Aorta (tissue), 5 donors: ENCODE results near the gene MEAK7. TPM values are rescaled to one million over a fixed set of nuclear protein-coding genes. Genes with fewer than 3 reads are reported as not detected.

ENCODE experiments used
- ATAC-seq: fragments of 200-7000 bp; cut with Tn5 transposase; one replicate; pipeline ENCODE4 v1.9.1; 2022; ENCODE audit warnings: moderate library complexity; ENCODE audit not compliant: low FRiP score
- DNase-seq, 2 donors: peaks; one replicate each; pipeline ENCODE4 v3.0.0-alpha.2; 2020
- H3K27ac ChIP-seq, 2 donors: one replicate each; pipeline ENCODE4 v1.5.1; 2013; ENCODE audit warnings: low read length in 2 of 2, mild to moderate bottlenecking in 2 of 2, moderate library complexity in 2 of 2, control low read depth in 1 of 2, inconsistent platforms in 1 of 2, low read depth in 1 of 2
- H3K27me3 ChIP-seq, 2 donors: one replicate each; pipeline ENCODE4 v1.6.1; 2013; ENCODE audit warnings: control low read depth in 1 of 2, low read length in 1 of 2, mild to moderate bottlenecking in 1 of 2, moderate library complexity in 1 of 2; ENCODE audit not compliant: insufficient read depth in 2 of 2, control insufficient read depth in 1 of 2
- H3K36me3 ChIP-seq, 2 donors: one replicate each; pipeline ENCODE4 v1.6.1; 2013; ENCODE audit warnings: control low read depth in 1 of 2, low read length in 1 of 2, mild to moderate bottlenecking in 1 of 2; ENCODE audit not compliant: insufficient read depth in 2 of 2, control insufficient read depth in 1 of 2
- H3K4me1 ChIP-seq, 2 donors: one replicate each; pipeline ENCODE4 v1.6.1; 2013; ENCODE audit warnings: low read length in 2 of 2, control low read depth in 1 of 2, mild to moderate bottlenecking in 1 of 2, moderate library complexity in 1 of 2; ENCODE audit not compliant: insufficient read depth in 2 of 2, control insufficient read depth in 1 of 2
- H3K4me3 ChIP-seq, 2 donors: one replicate each; pipeline ENCODE4 v1.5.1; 2013; ENCODE audit warnings: low read length in 2 of 2, control low read depth in 1 of 2, mild to moderate bottlenecking in 1 of 2
- H3K9me3 ChIP-seq: one replicate; pipeline ENCODE4 v1.6.1; 2013; ENCODE audit warnings: mild to moderate bottlenecking, low read length; ENCODE audit not compliant: control insufficient read depth
- WGBS, 2 donors: extraction: QIAGEN DNeasy Blood & Tissue Kit; methylation state at CpG; one replicate each; pipeline ENCODE4 v1.1.7; 2013; 5-methylcytosine and 5-hydroxymethylcytosine counted together
- intact Hi-C, 2 donors: fragments of 100-400 bp; cut with DNase I; formaldehyde crosslinking; loops; one replicate each; pipeline versions ENCODE4 v1.14.2 to v1.15.0; 2022
- polyA plus RNA-seq, 2 donors: library from polyadenylated mRNA; stranded (reverse); fragments of 200-250 nt; gene quantifications; one replicate each; pipeline ENCODE4 v1.2.3, GENCODE V29; 2013
- total RNA-seq, 2 donors: library from RNA; stranded (reverse); fragmentation: NEBNext Ultra II Directional; extraction: Animal tissue kit (Norgen Biotek cat#: 25700); gene quantifications; one replicate each; pipeline ENCODE4 v1.2.1, GENCODE V29; 2021
- donor health status: healthy with polysubstance abuse.
- donor health status: Bipolar disorder and iron deficiency.
- donor health status: DM: no; HTN: no; CAD: no.
- donor health status: DM: no; HTN: no; CAD: no.
- donor health status: DM: yes; HTN: yes; CAD: no.

MEAK7 gene
- total and polyA plus RNA-seq, 4 donors, result 3.4 to 23.9 (median 11.6) TPM

- Histone ChIP-seq H3K27ac (no peak overlapping the region), H3K27me3 (no peaks in the 10 kb centered on the region), H3K4me1 (peaks cover 0 to 5% of the 10 kb centered on the region in 2 donors), H3K4me3 (no peak overlapping the region), H3K9me3 (no peaks in the 10 kb centered on the region), H3K36me3 (no peaks in the 10 kb centered on the region)
- 90 to 94% methylated on average over 6 of the region's 6 CpGs for WGBS, 2 donors
- DNase-seq, result peak in 1 of 2 donors; percentile 44
- no peak for ATAC-seq
- intact Hi-C loops, result no loop called here
These were observed 1.9 kb downstream of the MEAK7 start for GRCh38 chr16:84502581-84502980.

DNA sequence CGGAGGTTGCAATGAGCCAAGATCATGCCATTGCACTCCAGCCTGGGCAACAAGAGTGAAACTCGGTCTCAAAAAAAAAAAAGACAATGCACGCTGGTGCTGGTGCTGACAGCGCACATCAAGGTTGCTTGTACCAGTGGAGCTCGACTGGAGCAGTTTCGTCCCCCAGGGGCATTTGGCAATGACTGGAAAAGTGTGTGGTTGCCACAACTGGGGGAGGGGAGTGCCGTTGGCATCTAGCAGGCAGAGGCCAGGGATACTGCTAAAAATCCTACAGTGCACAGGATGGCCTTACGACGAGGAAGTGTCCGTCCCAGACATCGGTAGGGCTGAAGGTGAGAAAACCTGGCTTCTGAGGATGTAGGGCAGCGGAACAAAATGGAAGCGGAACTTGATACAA lies 2.4 kb downstream of the MEAK7 start:
- Histone ChIP-seq H3K27ac (no peak overlapping the region), H3K36me3 (no peaks in the 10 kb centered on the region), H3K4me1 (peaks cover 0 to 5% of the 10 kb centered on the region in 2 donors), H3K9me3 (no peaks in the 10 kb centered on the region), H3K27me3 (no peaks in the 10 kb centered on the region), H3K4me3 (no peak overlapping the region)
- intact Hi-C loops, result no loop called here
- 95 to 96% methylated on average over 13 of the region's 13 CpGs for WGBS, 2 donors
- no peak for ATAC-seq
- DNase-seq, result peak in 1 of 2 donors; percentile 39

GRCh38 chr16:84501077-84501735 lies 3.3 kb downstream of the MEAK7 start:
- Histone ChIP-seq H3K9me3 (no peaks in the 10 kb centered on the region), H3K4me1 (peaks cover 0 to 5% of the 10 kb centered on the region in 2 donors), H3K27me3 (no peaks in the 10 kb centered on the region), H3K4me3 (no peak overlapping the region), H3K36me3 (no peaks in the 10 kb centered on the region), H3K27ac (no peak overlapping the region)
- DNase-seq (peak in 1 of 2 donors; percentile 71), ATAC-seq (no peak)
- WGBS, 2 donors, result 91 to 92% methylated on average over 12 of the region's 12 CpGs
- intact Hi-C loops, result no loop called here

DNA sequence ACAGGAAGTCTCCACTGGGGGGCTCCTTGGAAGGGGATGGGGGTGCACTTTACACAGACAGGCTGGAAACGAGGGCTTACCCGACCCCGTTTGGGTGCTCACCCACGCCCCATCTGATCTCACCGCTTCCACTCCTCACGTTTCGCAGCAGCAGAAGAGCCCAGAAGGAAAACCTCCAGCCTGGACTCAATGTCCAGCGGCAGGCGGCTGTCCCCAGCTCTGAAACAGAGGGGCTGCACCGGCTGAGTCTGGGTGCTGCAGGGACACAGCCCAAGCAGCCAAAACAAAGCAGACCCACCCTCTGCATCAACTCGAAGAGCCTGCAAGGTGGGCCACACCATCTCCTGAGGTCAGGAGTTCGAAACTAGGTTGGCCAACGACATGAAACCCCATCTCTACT lies 3.9 kb downstream of the MEAK7 start:
- H3K27me3 ChIP-seq, result no peaks in the 10 kb centered on the region
- no peaks in the 10 kb centered on the region for H3K9me3 ChIP-seq
- WGBS, 2 donors, result 95 to 96% methylated on average over 13 of the region's 13 CpGs
- H3K4me3 ChIP-seq, result no peak overlapping the region
- peak in 1 of 2 donors; percentile 53 for DNase-seq
- H3K4me1 ChIP-seq, result peaks cover 0 to 5% of the 10 kb centered on the region in 2 donors
- peaks cover 0 to 2% of the 10 kb centered on the region in 2 donors for H3K36me3 ChIP-seq
- intact Hi-C loops, result no loop called here
- H3K27ac ChIP-seq, result no peak overlapping the region
- ATAC-seq, result no peak

- Histone ChIP-seq H3K4me3 (no peak overlapping the region), H3K9me3 (no peaks in the 10 kb centered on the region), H3K27ac (no peak overlapping the region), H3K27me3 (no peaks in the 10 kb centered on the region), H3K4me1 (peaks cover 0 to 5% of the 10 kb centered on the region in 2 donors), H3K36me3 (peaks cover 0 to 4% of the 10 kb centered on the region in 2 donors)
- 87 to 93% methylated on average over 15 of the region's 15 CpGs for WGBS, 2 donors
- peak in 1 of 2 donors; percentile 23 for DNase-seq
- intact Hi-C loops, result no loop called here
- ATAC-seq, result no peak
These were observed 4.8 kb downstream of the MEAK7 start for GRCh38 chr16:84499638-84500037.

GRCh38 chr16:84498859-84499620 lies 5.4 kb downstream of the MEAK7 start:
- Histone ChIP-seq H3K4me1 (peaks cover 0 to 5% of the 10 kb centered on the region in 2 donors), H3K27ac (no peak overlapping the region), H3K4me3 (no peak overlapping the region), H3K36me3 (peaks cover 0 to 4% of the 10 kb centered on the region in 2 donors), H3K9me3 (no peaks in the 10 kb centered on the region), H3K27me3 (no peaks in the 10 kb centered on the region)
- DNase-seq, result peak in 1 of 2 donors; percentile 53
- intact Hi-C loops, result no loop called here
- WGBS, 2 donors, result 90% methylated on average over 13 of the region's 13 CpGs
- ATAC-seq, result no peak

DNA sequence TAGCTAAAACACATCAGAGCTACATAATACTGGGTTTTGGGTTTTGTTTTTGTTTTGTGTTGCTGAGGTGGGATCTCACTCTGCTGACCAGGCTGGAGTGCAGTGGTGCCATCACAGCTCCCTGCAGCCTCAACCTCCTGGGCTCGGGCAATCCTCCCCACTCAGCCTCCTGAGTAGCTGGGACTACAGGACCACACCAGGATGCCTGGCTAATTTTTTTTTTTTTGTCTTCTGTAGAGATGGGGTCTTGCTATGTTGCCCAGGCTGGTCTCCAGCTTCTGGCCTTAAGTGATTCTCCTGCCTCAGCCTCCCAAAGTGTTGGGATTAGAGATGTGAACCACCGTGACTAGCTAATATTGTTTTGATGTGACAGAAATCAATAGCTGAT lies 6.2 kb downstream of the MEAK7 start:
- WGBS, 2 donors, result 98 to 100% methylated on average over 2 of the region's 2 CpGs

DNA sequence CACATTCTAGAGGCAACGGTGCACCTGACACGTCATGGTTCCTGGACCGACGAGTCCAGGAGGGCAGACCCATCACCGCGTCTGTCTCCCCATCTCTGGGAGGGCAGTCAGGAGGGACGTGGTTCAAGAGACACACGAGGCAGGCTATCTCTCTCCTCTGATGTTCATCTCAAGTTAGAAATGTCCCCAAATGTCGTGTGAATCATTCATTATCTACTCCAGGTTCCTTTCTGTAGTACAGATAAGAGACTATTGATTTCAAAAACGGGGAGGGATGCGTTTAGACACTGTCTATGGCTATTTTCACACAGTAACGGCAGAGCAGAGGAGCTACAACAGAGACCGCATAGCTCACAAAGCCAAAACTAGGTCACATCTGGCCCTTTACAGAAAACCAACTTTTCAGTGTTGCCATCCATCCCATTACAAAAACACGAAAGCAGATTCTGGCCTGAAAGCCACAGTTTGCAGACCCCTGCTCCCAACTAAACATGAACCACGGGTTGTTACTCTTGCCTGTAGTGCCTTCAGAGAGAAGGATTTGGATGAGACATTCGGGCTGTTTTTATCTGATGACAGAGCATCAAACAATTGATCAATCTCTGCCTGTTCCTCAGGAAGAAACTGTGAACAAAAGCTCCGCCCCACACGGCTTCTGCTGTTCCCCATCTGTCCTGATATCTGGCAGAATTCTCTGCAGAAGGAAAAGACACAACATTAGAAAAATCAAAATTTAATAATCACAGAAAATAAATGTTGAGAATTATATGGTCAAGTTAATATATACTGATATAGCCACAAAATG lies 6.8 kb downstream of the MEAK7 start:
- Histone ChIP-seq H3K4me3 (no peak overlapping the region), H3K27me3 (no peaks in the 10 kb centered on the region), H3K4me1 (no peaks in the 10 kb centered on the region), H3K27ac (no peak overlapping the region), H3K36me3 (peaks cover 0 to 4% of the 10 kb centered on the region in 2 donors), H3K9me3 (no peaks in the 10 kb centered on the region)
- ATAC-seq (no peak), DNase-seq (no peak)
- intact Hi-C loops, result no loop called here
- 87 to 90% methylated on average over 18 of the region's 18 CpGs for whole genome bisulfite sequencing, 2 donors

More for the DNA sequence above, 6.2 kb downstream of the MEAK7 start:
- H3K9me3 ChIP-seq, result no peaks in the 10 kb centered on the region
- H3K4me3 ChIP-seq, result no peak overlapping the region
- intact Hi-C loops, result no loop called here
- no peaks in the 10 kb centered on the region for H3K4me1 ChIP-seq
- ATAC-seq (no peak), DNase-seq (no peak)
- H3K36me3 ChIP-seq, result peaks cover 0 to 4% of the 10 kb centered on the region in 2 donors
- H3K27ac ChIP-seq, result no peak overlapping the region
- H3K27me3 ChIP-seq, result no peaks in the 10 kb centered on the region
